DMS153 treated with DMSO at 0.1 percent for 48 hours (cell line): ENCODE results near the gene KRTAP3-2.
"Not testable (repeated sequence)": the region's sequence is repeated elsewhere in the genome, so short reads cannot be mapped to it uniquely, and the experiment has no call there.

Experiments used
- DNase-seq: peaks from one replicate; lab custom pipeline; 2025; ENCODE audit not compliant: unreplicated experiment; lab: John Stamatoyannopoulos, UW

The KRTAP3-2 gene

GRCh38 chr17:40999563-40999962, at the start of gene KRTAP3-2:
Gene KRTAP3-2 (minus strand): TSS chr17:40999906. CDS start chr17:40999853, 53 bp downstream.
- DNase-seq: not testable (repeated sequence)

DNA sequence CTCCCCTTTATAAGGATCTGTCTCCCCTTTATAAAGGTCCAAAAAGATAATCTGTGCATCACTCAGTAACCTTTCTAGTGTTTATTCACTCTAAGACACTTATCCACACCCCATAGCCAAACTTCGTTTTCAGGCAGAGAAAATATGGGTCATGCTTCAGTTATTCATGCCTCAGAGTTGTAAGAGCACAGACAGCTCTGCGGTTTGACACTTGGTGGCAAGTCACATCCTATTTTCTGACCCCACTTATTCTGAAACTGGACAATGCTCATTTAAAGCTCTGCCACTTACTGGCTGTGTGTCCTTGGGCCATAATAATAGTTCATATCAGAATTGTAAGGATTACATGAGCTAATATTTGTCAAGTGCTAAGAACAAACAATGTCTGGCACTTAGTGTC, 49.4 kb upstream of the KRTAP3-2 start:
- no peak for DNase-seq

GRCh38 chr17:41048441-41048840, 48.7 kb upstream of the KRTAP3-2 start:
- DNase-seq: no peak

- DNase-seq: not testable (repeated sequence)
Measured at GRCh38 chr17:41046735-41047465, 47.2 kb upstream of the KRTAP3-2 start, which contains the start of gene KRTAP2-1. Gene KRTAP2-1 (minus strand): TSS chr17:41047316. CDS start chr17:41047267, 49 bp downstream.

DNA sequence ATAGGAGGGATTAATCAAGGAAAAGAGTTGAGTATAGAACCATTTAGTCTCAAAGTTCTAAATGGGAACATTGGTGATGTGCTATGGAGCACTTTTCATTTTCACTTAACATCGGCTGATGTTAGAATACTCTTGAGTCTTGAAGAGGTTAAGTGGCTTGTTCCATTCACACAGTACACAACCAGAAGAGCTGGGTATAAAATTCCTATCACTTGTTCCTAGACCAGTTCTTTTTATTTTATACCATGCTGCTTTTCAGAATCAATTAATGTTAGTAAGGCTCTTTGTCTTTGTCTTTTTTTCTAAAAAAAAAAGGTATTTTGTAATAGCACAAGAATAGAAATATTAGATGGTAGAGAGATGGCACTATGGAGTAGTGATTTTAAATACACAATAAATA, 43.2 kb upstream of the KRTAP3-2 start:
- no peak for DNase-seq

GRCh38 chr17:41040783-41041571, 41.3 kb upstream of the KRTAP3-2 start, which contains the start of gene KRTAP1-1:
Gene KRTAP1-1 (minus strand): TSS chr17:41041450. CDS start chr17:41041397, 53 bp downstream.
- DNase-seq: not testable (repeated sequence)

- no peak for DNase-seq
Measured at GRCh38 chr17:41037853-41038350, 38.2 kb upstream of the KRTAP3-2 start.

DNA sequence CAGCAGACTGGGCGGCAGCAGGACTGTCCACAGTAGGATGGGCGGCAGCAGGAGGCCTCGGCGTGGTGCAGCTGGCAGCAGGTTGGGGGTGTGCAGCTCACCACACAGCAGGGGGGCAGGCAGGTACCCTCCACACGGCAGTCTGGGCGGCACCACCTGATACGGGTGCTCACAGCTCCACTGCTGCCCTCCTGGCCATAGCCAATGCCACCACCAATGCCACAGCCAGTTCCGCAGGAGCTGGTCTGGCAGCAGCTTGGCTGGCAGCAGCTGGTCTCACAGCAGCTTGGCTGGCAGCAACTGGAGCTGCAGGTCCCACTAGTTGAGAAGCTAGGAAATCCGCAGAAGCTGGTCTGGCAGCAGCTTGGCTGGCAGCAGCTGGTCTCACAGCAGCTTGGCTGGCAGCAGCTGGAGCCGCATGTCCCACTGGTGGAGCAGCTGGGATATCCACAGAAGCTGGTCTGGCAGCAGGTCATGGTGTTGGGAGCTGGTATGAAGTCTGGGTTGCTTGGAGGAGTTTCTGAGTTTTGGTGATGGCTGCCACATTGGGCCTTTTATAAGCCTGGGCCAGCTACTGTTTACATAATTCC, 34.7 kb upstream of the KRTAP3-2 start, which contains the start of gene KRTAP1-3:
KRTAP1-3 (minus strand) TSS at position 529 of the 590 bp plus-strand sequence; CDS start at position 476, 53 bp downstream.
- not testable (repeated sequence) for DNase-seq

- no peak for DNase-seq
Measured at GRCh38 chr17:41029633-41030245, 30.0 kb upstream of the KRTAP3-2 start, which contains the start of gene KRTAP1-4. Gene KRTAP1-4 (minus strand): TSS chr17:41030195. CDS start chr17:41030078, 117 bp downstream.

GRCh38 chr17:41026715-41027471, 27.2 kb upstream of the KRTAP3-2 start, which contains the start of gene KRTAP1-5:
Gene KRTAP1-5 (minus strand): TSS chr17:41027208. CDS start chr17:41027155, 53 bp downstream.
- DNase-seq: no peak

DNA sequence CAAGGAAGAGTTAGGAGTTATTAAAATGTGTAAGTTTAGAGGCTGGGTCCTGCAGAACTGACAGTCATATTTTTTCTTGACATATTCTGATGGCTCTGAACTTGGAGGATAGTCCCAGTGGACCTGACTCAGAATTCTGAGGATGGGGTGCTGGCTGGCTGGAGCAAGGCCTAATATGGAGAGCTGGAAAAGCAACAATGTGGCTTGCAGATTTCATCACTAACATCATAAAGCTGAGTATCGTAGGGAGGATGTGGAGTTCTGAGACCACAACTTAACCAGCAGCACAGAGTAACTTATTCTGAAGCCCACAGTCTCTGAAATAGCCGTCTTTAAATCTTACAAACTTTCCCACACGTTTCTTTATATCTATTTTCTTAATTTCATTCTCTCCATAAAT, 25.0 kb upstream of the KRTAP3-2 start:
- no peak for DNase-seq

DNA sequence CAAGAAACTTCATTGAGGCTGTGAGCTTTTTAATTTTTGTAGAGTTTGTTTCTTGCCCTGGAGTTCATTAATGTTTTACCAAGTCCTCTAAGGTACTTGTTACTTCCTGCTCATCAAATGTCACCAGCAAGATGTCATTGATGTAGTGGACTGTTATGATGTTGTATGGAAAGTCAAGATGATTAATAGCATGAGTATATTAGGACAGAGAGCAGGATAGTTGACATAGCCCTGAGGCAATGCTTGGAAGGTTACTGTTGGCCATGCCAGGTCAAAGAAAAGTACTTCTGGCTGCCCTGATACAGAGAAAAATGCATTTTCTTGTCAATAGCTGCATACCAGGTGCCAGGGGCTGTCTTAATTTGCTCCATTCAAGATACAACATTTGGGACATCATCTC, 20.6 kb upstream of the KRTAP3-2 start:
- DNase-seq: no peak

- DNase-seq: no peak
Measured at GRCh38 chr17:41019415-41019814, 19.7 kb upstream of the KRTAP3-2 start.

- no peak for DNase-seq
Measured at GRCh38 chr17:41018541-41018940, 18.8 kb upstream of the KRTAP3-2 start.

DNA sequence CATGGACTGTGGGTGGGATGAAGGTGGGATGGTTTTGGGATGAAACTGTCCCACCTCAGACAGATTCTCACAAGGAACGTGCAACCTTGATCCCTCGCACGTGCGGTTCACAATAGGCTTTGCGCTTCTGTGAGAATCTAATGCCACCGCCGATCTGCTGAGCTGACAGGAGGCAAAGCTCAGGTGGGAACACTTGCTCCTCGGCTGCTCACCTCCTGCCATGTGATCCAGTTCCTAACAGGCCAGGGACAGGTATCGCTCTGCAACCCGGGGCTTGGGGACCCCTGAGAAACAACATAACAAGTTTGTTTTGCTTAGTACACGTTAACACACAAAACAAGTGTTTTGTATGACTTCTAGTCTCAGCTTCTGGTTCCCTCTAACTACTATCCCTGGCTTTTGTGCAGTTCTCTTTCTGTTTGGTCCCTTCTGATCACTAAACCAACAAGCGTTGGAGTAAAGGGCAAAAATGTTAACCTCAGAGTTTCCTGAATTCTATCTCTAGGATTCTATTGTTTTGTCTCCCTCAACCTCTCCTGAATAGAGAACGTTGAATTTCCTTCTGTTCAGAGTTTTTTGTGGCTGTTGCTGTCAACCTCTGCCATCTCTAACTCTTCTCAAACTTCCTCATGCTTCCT, 17.0 kb upstream of the KRTAP3-2 start:
- DNase-seq: no peak

DNA sequence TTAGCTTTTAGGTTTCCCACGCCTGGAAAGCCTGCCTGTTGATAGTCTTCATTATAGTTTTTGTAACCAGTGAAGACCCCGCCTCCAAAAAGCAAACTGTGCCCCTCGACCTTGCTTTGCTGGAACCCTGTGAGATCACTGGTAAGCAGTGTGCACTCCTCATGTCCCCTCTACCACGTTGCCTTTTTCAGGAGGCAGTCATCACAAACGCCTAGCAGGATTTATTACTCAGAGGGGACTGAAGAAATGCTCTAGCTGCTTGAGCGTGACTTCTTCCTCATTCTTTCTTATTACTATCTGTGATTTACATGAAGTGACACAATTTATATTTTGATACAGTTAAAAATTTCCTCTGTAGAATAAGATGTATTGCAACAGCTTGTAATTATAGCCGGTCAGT, 15.7 kb upstream of the KRTAP3-2 start:
- DNase-seq: no peak

GRCh38 chr17:41013606-41014005, 13.9 kb upstream of the KRTAP3-2 start:
- no peak for DNase-seq

DNA sequence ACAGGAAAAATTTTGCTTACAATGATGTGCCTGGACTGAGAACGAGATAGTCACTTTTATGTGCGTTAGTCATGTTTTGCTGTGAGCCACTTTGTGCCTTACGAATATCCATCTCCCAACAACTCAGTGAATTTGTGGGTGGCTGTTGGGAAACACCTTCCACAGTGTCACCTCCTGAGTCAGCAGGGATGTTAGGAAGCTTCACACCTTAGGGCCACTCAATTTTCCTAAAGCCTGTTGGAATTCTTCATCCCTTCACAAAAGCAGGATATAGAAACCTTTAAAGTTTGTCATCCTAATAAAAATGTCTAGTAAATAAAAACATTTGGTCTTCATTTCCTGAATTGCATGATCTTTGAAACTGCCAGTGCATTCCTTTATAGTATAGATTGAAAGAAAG, 13.5 kb upstream of the KRTAP3-2 start:
- DNase-seq: no peak

DNA sequence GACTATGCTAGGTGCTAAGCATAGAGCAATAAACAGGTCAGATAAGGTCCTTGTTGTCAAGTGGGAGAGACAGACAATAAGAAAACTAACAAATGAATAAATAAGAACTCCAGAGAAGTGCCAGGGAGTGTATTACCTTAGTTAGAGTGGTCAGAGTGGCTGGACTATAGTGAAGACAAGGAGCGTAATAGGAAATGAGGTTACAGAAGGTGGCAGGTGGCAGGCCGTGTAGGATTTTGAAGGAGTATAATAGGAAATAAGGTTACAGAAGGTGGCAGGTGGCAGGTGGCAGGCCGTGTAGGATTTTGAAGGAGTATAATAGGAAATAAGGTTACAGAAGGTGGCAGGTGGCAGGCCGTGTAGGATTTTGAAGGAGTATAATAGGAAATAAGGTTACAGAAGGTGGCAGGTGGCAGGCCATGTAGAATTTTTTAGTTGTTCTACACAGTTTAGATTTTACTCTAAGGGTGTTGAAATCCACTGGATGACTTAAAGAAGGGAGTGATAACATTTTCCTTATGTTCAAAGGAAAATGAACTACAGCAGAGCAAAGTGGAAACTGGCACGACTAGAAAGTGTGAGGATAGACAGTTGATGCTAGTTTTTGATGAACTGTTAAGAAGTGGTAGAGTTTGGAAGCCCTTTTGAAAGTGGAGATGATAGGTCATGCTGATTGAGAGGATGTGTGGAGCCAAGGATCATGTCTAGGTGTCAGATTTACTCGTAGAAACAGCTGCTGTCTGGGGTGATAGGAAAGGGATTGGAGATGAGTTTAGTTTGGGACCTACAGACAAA, 12.8 kb upstream of the KRTAP3-2 start:
- DNase-seq: no peak
